ENCODE data around the gene COL4A4.

The COL4A4 gene

DNA sequence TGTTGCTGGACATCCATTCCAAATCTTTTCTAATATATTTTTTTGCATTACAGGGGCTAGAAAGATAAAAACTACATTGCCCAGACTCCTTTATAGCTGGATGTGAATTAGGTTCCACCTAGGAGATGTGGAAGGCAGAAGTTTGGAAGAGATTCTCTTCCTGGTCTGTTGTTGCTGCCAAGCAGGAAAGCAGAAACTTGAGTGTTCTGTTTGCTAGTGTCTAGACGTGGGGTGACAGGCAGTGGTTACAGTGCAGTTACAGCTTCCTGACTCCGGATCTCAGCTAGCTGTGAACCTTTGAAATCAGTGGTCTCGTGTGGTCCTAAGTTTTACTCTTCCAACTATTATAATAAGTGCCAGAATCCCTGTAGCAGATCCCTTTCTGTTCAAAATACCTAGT is 46.2 kb downstream of the COL4A4 start:
- Histone ChIP-seq H3K79me2 (ENCODE audit: low read length) (no peaks in the 10 kb centered on the region), H3K9ac (ENCODE audit: low read length) (no peak overlapping the region), H2AFZ (ENCODE audit: low read length) (no peak overlapping the region), H3K9me2 (replicated peaks; ENCODE audit: insufficient read depth, low read length) (no peaks in the 10 kb centered on the region), H3K36me3 (replicated peaks; ENCODE audit: insufficient read depth, low read length) (no peaks in the 10 kb centered on the region), H3K4me2 (ENCODE audit: low read depth, low read length) (no peak overlapping the region), H3K9me3 (replicated peaks; ENCODE audit: insufficient read depth, low read length) (no peaks in the 10 kb centered on the region), H3K27ac (ENCODE audit: low read length) (no peak overlapping the region), H3F3A (ENCODE audit: insufficient read depth, low read length) (no peaks in the 10 kb centered on the region), H3K4me1 (ENCODE audit: low read length) (no peaks in the 10 kb centered on the region), H3K27me3 (replicated peaks; ENCODE audit: insufficient read depth, low read length) (no peaks in the 10 kb centered on the region), H4K20me1 (ENCODE audit: insufficient read depth, low read length) (no peaks in the 10 kb centered on the region), H3K4me3 (ENCODE audit: low read length) (no peak overlapping the region)
- TF ChIP-seq EZH2 (optimal IDR thresholded peaks at IDR 0.05; ENCODE audit: low read depth, low read length) (no peak), EZH2phosphoT487 (IDR thresholded peaks at IDR 0.05; ENCODE audit: low read length) (no peak)
- TF ChIP-seq, protein P1, sequence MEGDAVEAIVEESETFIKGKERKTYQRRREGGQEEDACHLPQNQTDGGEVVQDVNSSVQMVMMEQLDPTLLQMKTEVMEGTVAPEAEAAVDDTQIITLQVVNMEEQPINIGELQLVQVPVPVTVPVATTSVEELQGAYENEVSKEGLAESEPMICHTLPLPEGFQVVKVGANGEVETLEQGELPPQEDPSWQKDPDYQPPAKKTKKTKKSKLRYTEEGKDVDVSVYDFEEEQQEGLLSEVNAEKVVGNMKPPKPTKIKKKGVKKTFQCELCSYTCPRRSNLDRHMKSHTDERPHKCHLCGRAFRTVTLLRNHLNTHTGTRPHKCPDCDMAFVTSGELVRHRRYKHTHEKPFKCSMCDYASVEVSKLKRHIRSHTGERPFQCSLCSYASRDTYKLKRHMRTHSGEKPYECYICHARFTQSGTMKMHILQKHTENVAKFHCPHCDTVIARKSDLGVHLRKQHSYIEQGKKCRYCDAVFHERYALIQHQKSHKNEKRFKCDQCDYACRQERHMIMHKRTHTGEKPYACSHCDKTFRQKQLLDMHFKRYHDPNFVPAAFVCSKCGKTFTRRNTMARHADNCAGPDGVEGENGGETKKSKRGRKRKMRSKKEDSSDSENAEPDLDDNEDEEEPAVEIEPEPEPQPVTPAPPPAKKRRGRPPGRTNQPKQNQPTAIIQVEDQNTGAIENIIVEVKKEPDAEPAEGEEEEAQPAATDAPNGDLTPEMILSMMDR (IDR thresholded peaks at IDR 0.05; ENCODE audit: low read length), result no peak
- DNase-seq, result no peak

DNA sequence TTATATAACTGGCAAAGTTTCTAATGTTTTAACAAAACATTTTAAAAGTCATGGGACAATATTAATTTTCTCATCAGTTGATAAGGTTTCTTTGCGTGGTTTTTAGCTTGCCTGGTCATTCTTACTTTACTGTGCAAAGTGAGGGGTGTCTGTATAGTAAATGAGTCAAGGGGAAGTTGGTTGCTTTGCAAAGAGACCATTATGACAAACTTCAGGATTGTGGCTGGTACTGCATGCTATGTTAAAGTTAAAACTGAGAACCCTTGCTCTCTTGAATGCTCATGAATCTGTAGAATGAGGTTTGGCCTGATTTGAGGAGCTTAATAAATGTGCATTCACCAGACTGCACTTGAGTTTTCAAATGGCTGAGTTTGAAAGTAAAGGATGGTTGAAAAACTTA is 47.0 kb downstream of the COL4A4 start:
- no peaks in the 10 kb centered on the region for H3K4me1 ChIP-seq (ENCODE audit: low read length)
- no peak for DNase-seq

DNA sequence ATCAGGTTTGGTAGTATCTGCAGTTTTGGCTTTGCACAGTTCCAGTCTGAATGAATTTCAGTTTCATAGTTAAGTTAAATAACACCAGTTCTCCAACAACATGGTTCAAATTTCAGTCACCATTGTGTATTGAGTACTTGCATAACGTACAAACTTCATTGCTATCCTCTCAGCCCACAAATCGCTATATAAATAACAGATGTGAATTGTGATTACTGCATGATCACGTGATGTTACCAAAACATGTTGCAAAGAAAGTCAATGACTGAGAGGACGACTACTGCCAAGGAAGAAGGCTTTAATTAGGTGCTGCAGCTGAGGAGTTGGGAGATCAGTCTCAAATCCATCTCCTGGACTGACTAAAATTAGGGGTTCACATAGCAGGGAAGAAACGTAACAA is 48.2 kb downstream of the COL4A4 start:
- H3K79me2 ChIP-seq (ENCODE audit: low read length), result no peaks in the 10 kb centered on the region
- H2AFZ ChIP-seq (ENCODE audit: low read length), result no peak overlapping the region
- H3K4me1 ChIP-seq (ENCODE audit: low read length), result no peaks in the 10 kb centered on the region
- no peak for DNase-seq
- H3K36me3 ChIP-seq (replicated peaks; ENCODE audit: insufficient read depth, low read length), result no peaks in the 10 kb centered on the region
- H3K9me3 ChIP-seq (replicated peaks; ENCODE audit: insufficient read depth, low read length), result no peaks in the 10 kb centered on the region
- H3F3A ChIP-seq (ENCODE audit: insufficient read depth, low read length), result no peaks in the 10 kb centered on the region
- H3K9me2 ChIP-seq (replicated peaks; ENCODE audit: insufficient read depth, low read length), result no peaks in the 10 kb centered on the region
- no peak overlapping the region for H3K4me3 ChIP-seq (ENCODE audit: low read length)
- H4K20me1 ChIP-seq (ENCODE audit: insufficient read depth, low read length), result no peaks in the 10 kb centered on the region
- no peak overlapping the region for H3K9ac ChIP-seq (ENCODE audit: low read length)
- no peak for TF ChIP-seq EZH2 (optimal IDR thresholded peaks at IDR 0.05; ENCODE audit: low read depth, low read length)
- no peak for TF ChIP-seq EZH2phosphoT487 (IDR thresholded peaks at IDR 0.05; ENCODE audit: low read length)
- TF ChIP-seq, protein P1 (IDR thresholded peaks at IDR 0.05; ENCODE audit: low read length), result no peak
- H3K4me2 ChIP-seq (ENCODE audit: low read depth, low read length), result no peak overlapping the region
- H3K27ac ChIP-seq (ENCODE audit: low read length), result no peak overlapping the region
- no peaks in the 10 kb centered on the region for H3K27me3 ChIP-seq (replicated peaks; ENCODE audit: insufficient read depth, low read length)

More for the DNA sequence above, 47.0 kb downstream of the COL4A4 start:
- H3F3A ChIP-seq (ENCODE audit: insufficient read depth, low read length), result no peaks in the 10 kb centered on the region
- no peak overlapping the region for H3K4me3 ChIP-seq (ENCODE audit: low read length)
- H3K4me2 ChIP-seq (ENCODE audit: low read depth, low read length), result no peak overlapping the region
- H4K20me1 ChIP-seq (ENCODE audit: insufficient read depth, low read length), result no peaks in the 10 kb centered on the region
- no peaks in the 10 kb centered on the region for H3K9me3 ChIP-seq (replicated peaks; ENCODE audit: insufficient read depth, low read length)
- H3K27me3 ChIP-seq (replicated peaks; ENCODE audit: insufficient read depth, low read length), result no peaks in the 10 kb centered on the region
- H3K27ac ChIP-seq (ENCODE audit: low read length), result no peak overlapping the region
- no peaks in the 10 kb centered on the region for H3K9me2 ChIP-seq (replicated peaks; ENCODE audit: insufficient read depth, low read length)
- H3K9ac ChIP-seq (ENCODE audit: low read length), result no peak overlapping the region
- TF ChIP-seq, protein P1 (IDR thresholded peaks at IDR 0.05; ENCODE audit: low read length), result no peak
- TF ChIP-seq EZH2 (optimal IDR thresholded peaks at IDR 0.05; ENCODE audit: low read depth, low read length) (no peak), EZH2phosphoT487 (IDR thresholded peaks at IDR 0.05; ENCODE audit: low read length) (no peak)
- H2AFZ ChIP-seq (ENCODE audit: low read length), result no peak overlapping the region
- no peaks in the 10 kb centered on the region for H3K36me3 ChIP-seq (replicated peaks; ENCODE audit: insufficient read depth, low read length)
- H3K79me2 ChIP-seq (ENCODE audit: low read length), result no peaks in the 10 kb centered on the region
